ENCODE data around the gene UBAC2. TPM values are rescaled to one million over a fixed set of nuclear protein-coding genes. Genes with fewer than 3 reads are reported as not detected.

UBAC2 gene
- total RNA-seq, 1 donor = 36.9 TPM

DNA sequence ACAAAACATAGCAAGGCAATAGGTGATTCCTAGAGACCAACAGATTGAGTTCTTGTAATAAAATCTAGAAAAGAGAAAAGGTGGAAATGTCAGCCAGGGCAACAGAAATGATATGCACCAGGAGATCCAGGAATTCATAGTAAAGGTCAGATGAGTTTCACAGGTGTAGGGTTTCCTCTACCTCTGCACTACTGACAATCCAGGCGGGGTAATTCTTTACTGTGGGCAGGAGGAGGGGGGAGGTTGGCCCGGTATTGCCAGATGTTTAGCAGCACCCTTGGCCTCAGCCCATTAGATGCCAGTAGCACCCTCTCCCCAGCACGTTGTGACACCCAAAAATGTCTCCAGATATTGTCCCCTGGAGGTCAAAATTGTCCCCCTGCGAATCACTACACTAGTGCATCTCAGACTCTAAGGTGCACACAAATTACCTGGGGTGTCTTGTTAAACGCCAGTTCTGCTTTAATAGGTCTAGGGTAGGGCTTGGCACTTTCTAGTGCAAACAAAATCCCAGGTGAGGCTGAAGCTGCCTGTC is 3.5 kb upstream of the UBAC2 start:
- Histone ChIP-seq H3K4me3 (ENCODE audit: insufficient read depth, low read length) (no peak overlapping the region), H3K27ac (ENCODE audit: low read depth, low read length) (no peak overlapping the region), H3K36me3 (ENCODE audit: insufficient read depth, low read length) (no peaks in the 10 kb centered on the region), H3K9me3 (ENCODE audit: low read depth, low read length) (no peaks in the 10 kb centered on the region), H2AFZ (ENCODE audit: low read length) (no peak overlapping the region), H3K4me1 (ENCODE audit: insufficient read depth, low read length) (peaks cover 10% of the 10 kb centered on the region), H3K4me2 (ENCODE audit: insufficient read depth, low read length) (no peak overlapping the region), H3K79me2 (ENCODE audit: insufficient read depth, low read length) (peaks cover 14% of the 10 kb centered on the region), H4K20me1 (ENCODE audit: insufficient read depth, low read length) (peaks cover 3% of the 10 kb centered on the region), H3K27me3 (ENCODE audit: insufficient read depth, low read length) (no peaks in the 10 kb centered on the region)
- no peak for DNase-seq (ENCODE audit: insufficient read length, low spot score, missing footprints)
- TF ChIP-seq, protein P1, sequence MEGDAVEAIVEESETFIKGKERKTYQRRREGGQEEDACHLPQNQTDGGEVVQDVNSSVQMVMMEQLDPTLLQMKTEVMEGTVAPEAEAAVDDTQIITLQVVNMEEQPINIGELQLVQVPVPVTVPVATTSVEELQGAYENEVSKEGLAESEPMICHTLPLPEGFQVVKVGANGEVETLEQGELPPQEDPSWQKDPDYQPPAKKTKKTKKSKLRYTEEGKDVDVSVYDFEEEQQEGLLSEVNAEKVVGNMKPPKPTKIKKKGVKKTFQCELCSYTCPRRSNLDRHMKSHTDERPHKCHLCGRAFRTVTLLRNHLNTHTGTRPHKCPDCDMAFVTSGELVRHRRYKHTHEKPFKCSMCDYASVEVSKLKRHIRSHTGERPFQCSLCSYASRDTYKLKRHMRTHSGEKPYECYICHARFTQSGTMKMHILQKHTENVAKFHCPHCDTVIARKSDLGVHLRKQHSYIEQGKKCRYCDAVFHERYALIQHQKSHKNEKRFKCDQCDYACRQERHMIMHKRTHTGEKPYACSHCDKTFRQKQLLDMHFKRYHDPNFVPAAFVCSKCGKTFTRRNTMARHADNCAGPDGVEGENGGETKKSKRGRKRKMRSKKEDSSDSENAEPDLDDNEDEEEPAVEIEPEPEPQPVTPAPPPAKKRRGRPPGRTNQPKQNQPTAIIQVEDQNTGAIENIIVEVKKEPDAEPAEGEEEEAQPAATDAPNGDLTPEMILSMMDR (IDR thresholded peaks at IDR 0.05; ENCODE audit: extremely low read depth, low read depth, low read length) = no peak

DNA sequence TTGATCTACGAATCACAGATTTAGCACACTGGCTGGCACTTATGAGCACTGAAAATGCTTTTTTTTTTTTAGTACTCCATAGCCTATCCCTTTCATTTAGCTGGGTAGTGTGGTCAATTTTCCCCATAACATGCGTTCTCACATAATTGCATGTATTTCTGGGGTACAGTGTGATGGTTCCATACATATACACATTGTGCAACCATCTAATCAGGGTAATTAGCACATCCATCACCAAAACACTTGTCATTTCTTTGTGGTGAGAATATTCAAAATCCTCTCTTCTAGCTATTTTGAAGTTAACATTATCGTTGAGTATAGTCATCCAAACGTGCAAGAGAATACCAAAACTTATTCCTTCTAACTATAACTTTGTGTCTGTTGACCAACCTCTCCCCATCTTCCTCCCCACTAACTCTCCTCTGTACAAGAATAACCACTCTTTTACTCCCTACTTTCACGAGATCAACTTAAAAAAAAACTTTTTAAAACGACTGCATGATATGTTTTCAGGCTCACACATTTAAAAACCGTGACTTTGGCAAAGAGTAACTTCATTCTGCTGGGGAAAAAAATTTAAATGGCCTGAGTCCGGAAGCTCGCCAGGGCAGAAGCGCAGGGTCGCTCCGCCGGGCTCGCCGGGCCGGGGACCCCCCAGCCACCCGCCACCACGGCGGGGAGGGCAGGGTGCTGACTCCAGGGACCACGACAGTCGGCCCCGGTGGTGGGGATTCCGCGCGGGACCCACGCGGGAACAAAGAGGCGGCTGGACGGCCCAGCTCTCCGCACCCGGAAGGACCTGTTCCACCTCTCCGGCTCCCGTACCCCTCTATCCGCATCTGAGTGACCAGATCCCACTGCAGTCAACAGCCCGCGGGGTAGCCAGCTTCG is 868 bp upstream of the UBAC2 start:
- peak overlapping the region; percentile 100 for H3K4me3 ChIP-seq (ENCODE audit: insufficient read depth, low read length)
- H3K27me3 ChIP-seq (ENCODE audit: insufficient read depth, low read length) = no peaks in the 10 kb centered on the region
- peaks cover 39% of the 10 kb centered on the region for H3K79me2 ChIP-seq (ENCODE audit: insufficient read depth, low read length)
- DNase-seq (ENCODE audit: insufficient read length, low spot score, missing footprints) = no peak
- peaks cover 10% of the 10 kb centered on the region for H3K4me1 ChIP-seq (ENCODE audit: insufficient read depth, low read length)
- H3K36me3 ChIP-seq (ENCODE audit: insufficient read depth, low read length) = no peaks in the 10 kb centered on the region
- H4K20me1 ChIP-seq (ENCODE audit: insufficient read depth, low read length) = peaks cover 22% of the 10 kb centered on the region
- H3K4me2 ChIP-seq (ENCODE audit: insufficient read depth, low read length) = peak overlapping the region; percentile 77
- TF ChIP-seq, protein P1 (IDR thresholded peaks at IDR 0.05; ENCODE audit: extremely low read depth, low read depth, low read length) = no peak
- peak overlapping the region; percentile 91 for H3K27ac ChIP-seq (ENCODE audit: low read depth, low read length)
- H2AFZ ChIP-seq (ENCODE audit: low read length) = peak overlapping the region; percentile 99
- no peaks in the 10 kb centered on the region for H3K9me3 ChIP-seq (ENCODE audit: low read depth, low read length)

DNA sequence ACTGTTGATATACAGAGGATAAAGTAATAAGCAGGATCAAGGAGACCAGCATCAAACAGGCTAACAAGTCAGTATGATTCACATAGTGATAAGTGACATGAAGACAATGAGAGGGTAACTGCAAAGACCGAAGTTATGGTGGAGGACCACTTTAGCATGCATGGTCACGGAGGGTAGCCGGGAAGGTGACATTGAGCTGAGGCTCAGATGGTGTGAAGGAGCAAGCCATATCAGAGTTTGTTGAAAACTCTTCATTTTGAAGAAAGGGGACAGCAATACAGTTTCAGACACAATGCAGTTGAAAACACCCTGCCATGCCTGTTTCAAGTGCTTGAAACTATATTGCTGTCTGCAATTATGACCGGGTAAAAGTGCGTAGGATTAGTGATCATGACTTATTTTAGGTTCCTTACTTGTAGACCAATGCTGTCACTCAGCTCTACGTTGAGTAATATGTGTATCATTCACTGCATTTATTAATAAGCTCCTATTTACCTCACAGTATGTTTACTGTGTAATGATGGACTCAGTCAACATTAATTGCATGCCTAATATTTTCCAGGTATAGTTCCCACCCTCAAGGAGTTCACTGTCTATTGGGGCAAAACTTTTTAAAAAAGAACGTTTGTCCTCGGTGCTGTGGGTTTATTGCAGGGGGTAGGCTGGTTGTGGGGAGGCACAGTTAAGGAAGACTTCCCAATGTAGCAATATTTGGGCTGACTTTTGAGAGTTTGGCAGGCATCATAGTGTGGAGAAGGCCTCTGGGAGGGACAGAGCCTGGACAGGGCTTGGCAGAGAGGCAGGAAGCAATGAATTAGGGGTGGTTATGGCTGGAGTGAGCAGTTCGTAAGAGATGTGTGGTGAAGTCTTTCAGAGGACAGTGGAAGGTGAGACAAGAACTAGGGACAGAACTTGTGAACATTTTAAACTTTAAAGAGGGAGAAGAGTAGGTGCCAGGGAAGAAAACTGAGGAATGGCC is 3.2 kb downstream of the UBAC2 start:
- Histone ChIP-seq H3K27ac (ENCODE audit: low read depth, low read length) (no peak overlapping the region), H3K36me3 (ENCODE audit: insufficient read depth, low read length) (no peaks in the 10 kb centered on the region), H2AFZ (ENCODE audit: low read length) (no peak overlapping the region), H3K4me3 (ENCODE audit: insufficient read depth, low read length) (no peak overlapping the region), H3K79me2 (ENCODE audit: insufficient read depth, low read length) (peaks cover 78% of the 10 kb centered on the region), H3K4me1 (ENCODE audit: insufficient read depth, low read length) (peaks cover 10% of the 10 kb centered on the region), H3K4me2 (ENCODE audit: insufficient read depth, low read length) (no peak overlapping the region), H4K20me1 (ENCODE audit: insufficient read depth, low read length) (peaks cover 50% of the 10 kb centered on the region), H3K27me3 (ENCODE audit: insufficient read depth, low read length) (no peaks in the 10 kb centered on the region), H3K9me3 (ENCODE audit: low read depth, low read length) (no peaks in the 10 kb centered on the region)
- DNase-seq (ENCODE audit: insufficient read length, low spot score, missing footprints) = peak; percentile 21
- TF ChIP-seq, protein P1 (IDR thresholded peaks at IDR 0.05; ENCODE audit: extremely low read depth, low read depth, low read length) = no peak

Measured in osteoblast (primary cell).